HG02884 (cell line): Measurements from ENCODE around the gene ARSI.

Experiments used
- ATAC-seq: cut with Tn5 transposase; IDR thresholded peaks from one replicate; pipeline ENCODE4 v1.9.1; 2021; ENCODE audit warnings: mild to moderate bottlenecking, moderate library complexity; ENCODE audit not compliant: unreplicated experiment

ARSI gene

DNA sequence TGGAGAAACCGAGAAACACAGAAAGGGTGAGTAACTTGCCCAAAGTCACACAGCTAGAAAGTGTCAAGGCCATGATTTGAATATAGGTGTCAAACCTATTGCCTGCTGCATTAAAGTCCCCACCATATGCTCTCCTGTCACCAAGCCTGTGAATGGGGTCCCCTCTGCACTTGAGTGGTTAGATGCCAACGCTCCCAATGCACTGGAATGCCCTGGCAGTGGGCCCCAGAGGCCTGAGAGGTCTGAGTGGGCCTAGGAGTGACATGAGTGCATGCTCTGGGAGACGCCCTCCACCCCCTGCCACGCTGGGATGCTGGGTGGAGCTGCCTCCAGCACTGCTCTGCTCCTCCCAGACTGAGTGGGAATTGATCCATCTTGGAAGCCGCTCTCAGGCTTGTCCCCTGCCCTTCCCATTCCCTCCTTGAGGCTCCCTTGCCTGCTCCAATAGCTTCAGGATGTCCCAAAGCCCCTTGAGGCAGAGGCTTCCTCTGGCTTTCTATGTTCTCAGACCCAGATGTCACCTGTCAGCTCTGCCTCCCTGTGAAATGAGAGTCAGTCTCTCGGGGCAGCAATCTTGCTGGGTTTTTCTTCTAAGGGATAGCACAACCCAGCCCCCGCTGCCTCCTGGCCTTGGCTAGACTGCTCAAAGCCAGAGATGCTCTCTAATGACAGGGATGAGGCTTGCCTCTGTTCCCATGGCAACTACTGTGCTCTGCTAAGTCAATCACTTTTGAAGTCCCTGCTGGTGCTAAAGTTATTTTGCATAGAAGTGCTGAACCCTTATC, 6.6 kb upstream of the ARSI start:
- ATAC-seq: no peak

DNA sequence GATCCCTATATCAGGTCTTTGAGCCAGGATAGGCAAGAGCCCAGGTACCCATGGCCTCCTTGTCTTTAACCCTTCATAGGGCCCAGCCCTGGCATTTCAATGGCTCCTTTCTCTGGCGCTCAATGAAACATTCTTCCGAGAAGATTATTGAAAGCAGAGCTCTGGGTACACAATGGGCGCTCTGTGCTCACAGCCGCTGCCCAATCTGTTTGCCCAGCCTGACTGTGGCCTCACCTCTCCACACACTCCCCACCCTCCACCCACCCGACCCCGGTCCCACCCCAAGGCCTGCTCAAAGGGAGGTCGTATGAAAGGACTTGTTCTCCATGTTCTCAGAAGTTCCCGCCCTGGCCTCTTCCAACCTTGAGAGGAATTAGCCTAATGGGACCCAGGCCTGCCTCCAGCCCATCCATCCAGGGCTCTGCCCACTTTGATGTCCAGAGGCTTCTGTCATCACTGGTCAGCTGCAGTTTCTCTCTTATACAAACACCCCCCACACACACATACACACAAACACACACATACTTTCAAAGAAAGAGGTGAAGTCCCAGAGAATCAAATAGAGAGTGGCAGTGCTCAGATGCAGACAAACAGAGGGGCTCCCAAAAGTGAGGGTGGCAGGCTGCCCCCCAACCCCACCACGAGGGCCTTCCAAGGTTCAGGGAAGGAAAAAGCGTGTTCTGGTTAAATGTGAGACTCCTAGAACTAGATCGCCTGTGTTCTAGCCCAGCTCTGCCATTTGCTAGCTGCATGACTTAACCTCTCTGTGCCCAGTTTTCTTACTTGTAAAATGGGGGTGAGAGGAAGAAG, 5.1 kb upstream of the ARSI start:
- ATAC-seq: no peak

DNA sequence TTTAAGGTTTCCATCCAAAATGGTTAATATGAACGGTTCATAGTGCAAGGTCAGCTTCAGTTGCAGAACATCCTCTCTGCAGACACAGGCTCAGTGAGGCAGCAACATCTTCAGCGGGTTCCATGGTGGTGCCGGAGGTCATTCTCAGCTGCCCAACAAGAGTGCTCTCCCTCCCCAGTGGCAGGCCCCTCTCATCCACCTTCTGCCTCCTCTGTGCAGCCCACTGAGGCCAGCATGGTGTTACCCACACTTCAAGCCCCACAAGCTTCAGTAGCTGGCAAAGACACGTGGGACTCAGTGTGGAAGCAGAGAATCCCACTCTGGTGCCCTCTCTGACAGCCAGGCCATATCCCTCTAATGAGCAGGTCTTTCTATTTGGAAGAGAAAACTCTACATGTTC, 4.1 kb upstream of the ARSI start:
- ATAC-seq: no peak

DNA sequence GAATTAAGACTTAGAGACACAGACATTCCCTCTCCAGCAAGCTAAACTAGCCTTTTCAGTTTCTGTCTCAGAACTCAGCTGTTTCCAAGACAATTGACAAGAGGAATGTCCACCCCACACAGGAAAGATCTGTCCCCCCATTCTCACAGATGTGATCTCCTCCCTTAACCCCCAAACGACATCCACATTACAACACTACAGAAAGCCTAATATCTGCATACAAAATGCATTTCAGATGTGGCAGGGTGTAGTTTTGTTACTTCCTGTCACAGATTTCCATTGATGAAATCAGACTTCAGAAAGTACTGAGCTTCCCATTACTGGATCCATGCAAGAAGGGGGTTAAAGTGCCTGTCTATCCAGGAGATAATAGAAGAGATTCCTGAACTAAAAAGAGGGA, 2.9 kb upstream of the ARSI start:
- no peak for ATAC-seq

DNA sequence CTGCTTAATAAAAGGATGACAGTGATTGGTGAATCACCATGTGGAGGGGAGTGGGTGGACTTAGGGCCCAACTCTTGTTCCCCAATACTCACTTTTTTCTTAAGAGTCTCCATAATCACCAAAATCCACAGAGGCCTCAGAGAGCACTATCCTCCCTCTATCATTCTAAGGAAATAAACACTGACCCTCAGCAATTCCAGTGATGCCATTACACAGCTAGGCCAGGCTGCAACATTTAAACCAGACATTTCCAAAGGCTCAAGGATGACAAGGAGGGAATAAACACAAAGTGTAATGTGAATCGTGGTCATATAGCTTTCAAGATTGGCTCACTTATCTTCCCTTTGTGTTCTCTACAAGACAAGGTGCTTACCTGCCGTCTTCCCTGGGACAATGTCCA, 2.4 kb upstream of the ARSI start:
- no peak for ATAC-seq

DNA sequence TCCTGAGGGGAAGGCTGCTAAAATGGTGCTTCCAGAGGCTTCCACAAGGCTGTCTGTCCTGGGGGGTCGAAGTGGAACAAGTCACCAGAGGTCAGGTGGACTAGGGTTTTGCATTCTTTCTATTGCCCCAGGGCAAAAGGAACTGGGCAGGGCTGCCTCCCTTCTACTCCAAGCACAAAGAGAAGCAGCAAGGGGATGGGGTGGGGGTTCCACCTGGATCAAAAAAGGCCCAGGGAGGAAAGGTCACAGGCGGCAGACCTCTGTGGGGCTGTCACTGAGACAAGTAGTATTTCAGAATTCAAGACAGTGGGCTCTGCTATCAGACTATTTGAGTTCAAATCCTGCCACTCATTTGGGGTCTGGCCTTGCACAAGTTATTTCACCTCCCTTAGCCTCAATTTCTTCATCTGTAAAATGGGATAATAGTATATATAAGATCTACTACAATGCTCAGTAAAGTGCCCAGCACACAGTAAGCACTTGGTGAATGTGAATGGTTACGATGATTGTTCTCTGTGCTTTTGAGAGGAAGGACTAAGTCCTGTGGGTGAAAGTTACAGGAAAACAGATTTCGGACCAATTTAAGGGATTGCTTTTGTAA, 1.9 kb upstream of the ARSI start:
- ATAC-seq: no peak

DNA sequence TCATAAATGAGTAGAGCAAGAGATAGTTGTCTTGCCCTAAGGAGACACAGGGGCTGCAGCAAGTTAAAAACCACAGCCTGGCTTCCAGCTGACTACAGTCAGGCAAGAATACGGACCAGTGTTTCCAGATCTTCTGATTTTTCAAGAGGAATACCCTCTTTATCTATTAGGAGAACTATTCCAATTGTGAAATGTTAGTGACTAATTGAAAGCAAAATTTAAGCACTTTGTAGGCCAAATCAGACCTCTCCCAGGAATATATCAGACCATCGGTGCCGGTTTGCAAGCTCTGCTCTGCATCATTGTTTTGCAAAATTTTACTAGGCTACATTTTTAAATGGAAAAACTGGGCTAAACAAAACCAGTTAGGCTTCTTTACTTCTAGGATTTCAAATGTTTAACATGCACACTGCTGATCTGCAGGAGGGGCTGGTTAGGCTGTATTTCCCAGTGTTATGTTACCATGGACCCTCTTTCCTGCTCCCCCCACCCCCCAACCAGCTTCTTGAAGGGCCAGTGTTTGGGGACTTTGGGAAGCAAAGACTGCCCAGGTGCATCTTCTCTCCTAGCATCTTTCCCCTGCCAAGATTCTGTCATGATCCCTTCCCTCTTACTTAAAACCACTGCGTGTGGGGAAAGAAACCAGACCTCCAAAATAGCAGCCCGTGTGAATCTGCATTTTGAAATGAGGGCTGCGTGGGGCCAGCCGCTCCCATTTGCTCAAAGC, 1.1 kb upstream of the ARSI start:
- ATAC-seq: no peak

DNA sequence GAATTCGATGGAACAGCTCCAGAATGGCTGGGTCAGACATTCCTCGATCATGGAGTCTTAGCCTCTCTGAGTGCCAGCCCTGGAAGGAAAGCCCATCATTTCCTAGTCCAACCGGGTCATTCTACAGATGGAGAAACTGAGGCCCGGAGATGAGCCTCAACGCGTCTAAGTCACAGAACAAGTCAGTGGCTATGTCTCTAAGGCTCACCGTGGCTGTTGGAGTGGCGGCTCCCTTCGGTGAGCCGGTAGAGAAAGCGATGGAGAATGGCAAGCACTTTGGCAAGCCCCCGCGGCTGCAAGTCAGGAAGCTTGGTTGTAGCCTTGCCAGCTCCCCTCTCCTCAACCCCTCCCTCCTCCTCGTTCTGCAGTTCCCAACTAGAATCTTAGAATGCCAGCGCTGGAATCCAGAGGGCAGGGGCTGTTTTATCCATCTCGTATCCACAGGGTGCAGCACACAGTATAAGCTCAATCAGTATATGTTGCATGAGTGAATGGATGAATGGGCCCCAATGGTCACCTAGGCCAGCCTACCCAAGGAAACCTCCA, 438 bp upstream of the ARSI start:
- no peak for ATAC-seq

DNA sequence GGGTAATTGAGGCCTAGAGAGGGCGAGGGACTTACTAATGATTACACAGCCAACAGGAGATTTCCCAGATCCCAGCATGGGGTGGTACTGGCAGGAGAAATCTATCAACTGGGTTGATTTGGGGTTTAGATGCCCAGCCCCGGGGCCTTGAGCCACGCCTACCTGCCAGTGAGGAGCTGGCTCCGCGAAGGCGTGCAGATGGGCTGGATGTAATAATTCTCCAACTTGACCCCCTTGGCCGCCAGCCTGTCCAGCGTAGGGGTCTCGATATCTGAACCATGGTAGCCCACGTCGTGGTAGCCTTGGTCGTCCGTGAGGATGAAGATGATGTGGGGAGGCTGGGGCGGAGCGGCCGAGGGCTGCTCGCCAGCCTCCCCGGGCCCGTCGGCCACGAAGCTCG, 804 bp downstream of the ARSI start:
- no peak for ATAC-seq

DNA sequence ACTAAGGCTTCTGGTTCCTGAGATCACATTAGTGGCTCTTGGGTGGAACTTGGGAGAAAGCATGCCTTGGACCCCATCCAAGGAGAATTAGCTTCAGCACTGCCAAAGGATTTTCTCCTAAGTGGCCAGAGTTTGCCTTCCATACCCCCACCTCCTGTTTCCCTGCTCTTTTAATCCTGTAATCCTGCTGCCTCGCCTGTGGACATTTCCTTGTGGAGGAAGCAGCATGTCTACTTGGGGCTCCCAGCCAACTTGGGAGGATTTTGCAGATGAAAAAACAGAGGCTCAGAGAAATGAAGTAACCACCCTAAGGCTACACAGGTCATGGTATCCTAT, 1.6 kb downstream of the ARSI start:
- ATAC-seq: no peak

DNA sequence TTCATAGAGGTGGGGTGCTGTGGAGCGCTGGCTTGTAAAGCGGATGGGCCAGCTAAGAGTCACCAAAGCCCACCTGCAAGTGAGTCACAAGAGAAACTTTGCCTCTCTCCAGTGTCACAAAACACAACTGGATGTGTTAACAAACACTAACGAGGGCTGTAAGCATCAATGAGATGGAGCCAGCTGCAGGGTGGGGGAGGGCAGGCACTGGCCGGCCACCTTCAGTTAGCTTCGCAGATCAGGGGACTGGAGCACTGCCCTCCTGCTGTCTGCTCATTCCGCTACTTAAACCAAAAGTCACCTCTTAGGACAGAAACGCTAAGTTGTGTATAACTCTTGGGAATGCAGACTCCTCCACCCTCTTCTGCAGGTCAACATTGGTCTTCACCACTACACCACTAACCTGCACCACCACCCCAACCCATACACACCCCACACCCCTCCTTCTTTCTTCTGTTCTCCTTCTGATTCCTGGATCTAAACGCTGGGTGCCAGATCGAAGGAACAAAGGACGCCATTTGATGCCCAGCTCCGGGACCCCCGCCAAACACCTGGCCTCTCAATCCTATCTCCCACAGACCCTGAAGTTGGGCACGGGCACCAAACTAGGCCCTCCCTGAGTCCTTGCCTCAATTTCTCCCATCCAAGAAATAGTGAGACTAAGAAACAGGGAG, 2.1 kb downstream of the ARSI start:
- no peak for ATAC-seq

DNA sequence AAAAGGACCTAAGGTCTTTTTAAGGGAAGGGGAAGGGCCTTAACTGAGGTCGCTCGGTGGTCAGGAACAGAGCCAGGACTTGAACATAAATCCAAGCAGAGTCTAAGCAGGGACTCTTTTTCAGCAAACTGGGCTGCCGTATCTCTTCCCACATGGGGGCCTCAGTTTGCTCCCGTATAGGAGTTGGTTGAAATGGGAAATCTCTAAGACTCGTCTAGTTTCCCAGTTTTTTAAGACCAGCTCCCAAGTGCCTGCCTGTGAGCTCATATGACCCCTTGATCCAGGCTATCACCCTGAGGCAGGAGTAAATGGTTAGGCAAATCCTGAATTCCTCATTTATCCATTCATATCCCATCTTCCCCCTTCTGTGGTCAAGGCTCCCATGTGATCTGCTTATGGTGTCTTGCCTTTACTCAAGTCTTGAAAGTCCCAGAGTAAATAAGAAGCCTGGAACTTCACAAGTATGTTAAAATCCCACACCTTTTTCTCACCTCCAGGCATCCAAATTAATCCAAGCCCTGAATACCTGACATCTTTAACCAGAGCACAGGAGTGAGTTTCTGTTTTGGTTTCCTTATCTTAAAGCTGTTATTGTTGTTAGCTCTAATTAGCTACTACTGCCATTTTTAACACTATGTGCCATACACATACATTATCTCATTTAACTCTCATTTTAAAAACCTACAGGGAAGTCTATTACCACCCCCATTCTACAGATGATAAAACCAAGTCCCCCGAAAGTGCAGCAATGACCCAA, 3.0 kb downstream of the ARSI start:
- no peak for ATAC-seq

DNA sequence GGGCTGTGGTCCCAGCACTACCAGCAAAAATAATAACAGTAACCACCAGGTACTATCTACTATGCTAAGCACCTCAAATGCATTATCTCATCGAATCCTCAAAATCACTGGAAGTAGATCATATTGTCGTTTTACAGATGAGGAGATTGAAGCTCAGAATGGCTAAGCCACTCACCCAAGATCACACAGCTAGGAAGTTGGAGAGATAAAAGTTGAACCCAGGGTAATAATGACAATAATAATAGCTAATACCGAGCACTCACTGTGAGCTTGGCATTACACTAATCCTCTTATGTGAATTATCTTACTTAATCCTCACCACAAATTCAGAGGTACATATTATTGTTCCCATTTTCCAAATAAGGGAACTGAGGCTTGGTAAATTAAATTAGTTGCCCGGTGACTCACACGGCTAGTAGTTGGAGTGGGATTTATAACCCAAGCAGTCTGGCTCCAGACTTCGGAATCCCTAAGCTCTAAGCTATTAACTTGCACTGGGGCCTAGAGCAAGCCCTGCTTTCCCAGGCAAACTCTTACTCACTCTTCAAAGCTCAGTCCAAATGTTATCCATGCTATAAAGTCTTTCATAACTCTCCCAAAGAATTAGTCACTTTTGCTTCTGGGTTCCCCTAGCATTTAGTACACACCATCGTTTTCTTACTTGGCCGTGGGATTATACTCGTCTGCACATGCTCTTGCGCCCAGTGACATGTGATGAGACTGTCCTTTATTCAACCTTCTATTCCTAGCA, 3.8 kb downstream of the ARSI start:
- ATAC-seq: no peak

DNA sequence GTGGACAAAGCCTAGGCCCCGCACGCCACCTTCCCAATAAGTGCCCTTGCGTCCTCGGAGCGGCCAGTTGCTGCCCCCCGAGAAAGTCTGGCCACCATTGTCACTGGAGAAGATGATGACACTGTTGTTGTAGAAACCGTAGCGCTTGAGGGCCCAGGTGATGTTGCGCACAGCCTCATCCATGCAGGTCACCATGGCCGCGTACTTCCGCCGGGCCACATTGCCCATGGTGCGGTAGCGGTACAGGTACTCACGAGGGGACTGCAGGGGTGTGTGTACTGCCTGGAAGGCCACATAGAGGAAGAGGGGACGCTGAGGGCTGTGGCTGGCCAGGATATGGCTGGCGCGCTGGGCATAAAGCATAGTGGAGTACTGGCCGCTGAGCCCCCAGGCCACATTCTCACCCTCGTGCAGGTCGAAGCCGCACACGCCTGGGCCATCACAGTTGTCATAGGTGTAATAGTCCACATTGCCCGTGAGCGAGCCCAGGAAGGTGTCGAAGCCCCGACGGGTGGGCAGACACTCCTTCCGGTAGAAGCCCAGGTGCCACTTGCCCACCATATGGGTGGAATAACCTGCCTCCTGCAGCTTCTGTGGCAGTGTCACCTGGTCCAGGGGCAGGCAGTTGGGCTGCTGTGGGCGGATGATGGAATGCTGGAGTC, 4.6 kb downstream of the ARSI start:
- no peak for ATAC-seq

DNA sequence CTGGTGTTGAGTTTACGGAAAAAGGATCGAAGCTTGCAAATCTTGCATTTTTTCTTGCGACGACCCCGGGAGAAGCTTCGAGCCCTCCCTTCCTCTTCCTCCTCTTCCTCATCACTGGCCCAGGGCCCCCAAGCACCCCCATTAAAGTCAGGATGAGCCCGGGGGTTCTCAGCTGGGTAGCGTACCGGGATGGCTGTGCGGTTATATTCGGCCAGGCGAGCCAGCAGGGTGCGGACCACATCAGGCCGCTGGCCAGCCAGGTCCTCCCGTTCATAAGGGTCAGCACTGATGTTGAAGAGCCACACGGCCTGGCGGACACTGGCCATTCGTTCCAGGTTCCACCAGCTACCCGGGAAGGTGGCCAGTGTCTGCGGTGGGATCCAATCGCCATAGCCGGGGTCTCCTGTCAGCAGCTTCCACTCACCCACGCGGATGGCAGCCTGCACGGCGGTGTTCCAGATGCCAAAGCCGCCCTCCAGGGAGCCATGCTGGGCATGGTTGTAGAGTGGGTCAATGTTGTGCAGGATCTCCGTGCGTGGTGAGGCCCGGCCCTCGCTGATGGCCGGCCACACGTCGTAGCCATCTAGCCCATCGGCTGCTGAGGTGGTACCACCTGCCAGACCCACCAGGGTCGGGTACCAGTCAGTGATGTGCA, 5.3 kb downstream of the ARSI start:
- ATAC-seq: no peak

DNA sequence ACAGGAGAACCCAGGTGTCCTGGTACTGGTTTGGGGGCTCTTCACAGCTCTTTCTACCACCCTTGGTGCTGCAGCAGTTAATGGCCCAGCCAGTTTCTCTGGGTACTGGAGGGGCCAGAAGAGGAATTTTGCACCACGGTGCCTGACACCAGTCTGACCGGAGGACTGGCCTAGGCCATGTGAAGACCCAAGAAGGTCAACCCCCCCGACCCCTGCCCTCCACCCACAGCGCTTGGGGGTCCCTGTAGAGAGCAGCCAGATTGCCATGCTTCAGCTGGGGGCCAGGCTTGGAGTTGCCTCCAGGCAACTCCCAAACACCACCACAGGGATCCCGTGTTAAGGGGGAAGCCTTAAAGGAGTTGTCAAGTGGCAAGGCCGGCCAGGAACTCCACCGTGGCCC, 6.2 kb downstream of the ARSI start:
- ATAC-seq: no peak

DNA sequence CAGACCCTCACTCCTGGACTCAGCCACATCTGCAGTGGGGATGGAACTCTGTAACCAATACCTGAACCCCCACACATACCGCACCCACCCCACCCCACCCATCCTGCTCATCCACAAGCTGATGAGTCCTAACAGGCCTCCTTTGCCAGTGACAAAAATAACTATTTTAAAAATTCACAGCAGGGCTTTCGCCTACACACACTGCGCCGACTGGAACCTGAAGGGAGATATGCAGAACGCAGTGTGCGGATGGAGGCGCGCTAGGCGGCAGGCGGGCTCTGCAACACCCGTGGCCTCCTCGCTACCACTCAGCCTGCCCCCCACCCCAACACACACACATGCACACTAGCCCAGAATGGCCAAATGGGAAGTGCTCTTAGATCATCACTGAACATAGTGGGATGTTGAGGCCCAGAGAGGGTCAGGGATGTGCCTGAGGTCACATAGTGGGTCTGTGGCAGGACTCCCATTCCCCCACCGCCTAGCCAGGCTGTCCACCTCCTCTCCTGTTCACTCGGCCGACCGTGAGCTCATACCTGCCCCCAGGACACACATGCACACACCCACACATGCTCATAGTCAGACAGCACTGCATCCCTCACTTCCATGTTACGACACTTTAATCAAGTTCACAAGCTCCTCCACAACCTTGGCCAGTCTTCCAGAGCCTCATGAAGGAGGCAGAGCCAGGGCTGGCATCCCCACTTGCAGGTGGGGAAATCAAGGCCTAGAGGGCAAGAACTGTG, 6.8 kb downstream of the ARSI start:
- no peak for ATAC-seq
